RWPE1 (cell line): ENCODE data around the gene TRIM14.
"Not testable (repeated sequence)": the region's sequence is repeated elsewhere in the genome, so short reads cannot be mapped to it uniquely, and the experiment has no call there.

ENCODE experiments used
- CTCF ChIA-PET: fragments of 350-600 bp; sonication (Branson Sonifier 250); formaldehyde crosslinking; extraction: SDS; loops from one replicate; lab custom pipeline; 2021; lab: Yijun Ruan, JAX
- POLR2A ChIA-PET: fragments of 400-600 bp; formaldehyde crosslinking; extraction: SDS; loops from one replicate; lab custom pipeline; 2020; ENCODE audit warnings: antibody characterized with exemption; ENCODE audit not compliant: low non-redundant PET; lab: Yijun Ruan, JAX
- DNase-seq: peaks from one replicate; pipeline ENCODE4 v3.0.0; 2012; ENCODE audit warnings: low spot score
- H3K27ac ChIP-seq: fragments of 450-650 bp; 2 replicates; pipeline ENCODE4 v1.5.1; 2017
- CTCF ChIP-seq: fragments of 450-650 bp; conservative IDR thresholded peaks from 2 replicates; pipeline ENCODE4 v1.5.1; 2017; ENCODE audit warnings: low read depth, mild to moderate bottlenecking

TRIM14 gene

GRCh38 chr9:98117984-98118639, 910 bp downstream of the TRIM14 start:
- peak; percentile 74 for DNase-seq
- ChIA-PET CTCF (interaction anchor here (0.8 to 1.4 kb wide), 2 partner anchors 21 to 74 kb away, joined by 4 to 7 read pairs; partner anchors contain the start of gene CORO2A), POLR2A (no interaction called here)
- TF ChIP-seq CTCF: no peak; the same call in 1 of the 2 replicates
- H3K27ac ChIP-seq: peak overlapping the region; percentile 81

DNA sequence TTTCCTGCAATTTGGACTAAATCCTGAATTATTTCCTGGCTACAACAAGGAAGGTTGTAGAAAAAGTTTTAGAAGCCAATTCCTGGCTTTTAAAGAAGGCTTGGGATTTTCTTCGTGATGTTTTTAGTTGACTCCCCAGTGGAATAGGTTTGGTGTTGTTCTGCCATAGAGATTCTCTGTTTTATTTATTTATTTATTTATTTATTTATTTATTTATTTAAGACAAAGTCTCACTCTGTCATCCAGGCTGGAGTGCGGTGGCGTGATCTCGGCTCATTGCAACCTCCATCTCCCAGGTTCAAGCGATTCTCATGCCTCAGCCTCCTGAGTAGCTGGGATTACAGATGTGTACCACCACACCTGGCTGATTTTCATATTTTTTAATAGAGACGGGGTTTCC, 1.9 kb downstream of the TRIM14 start:
- H3K27ac ChIP-seq, DNase-seq, POLR2A ChIA-PET, CTCF ChIA-PET: not testable (repeated sequence)

DNA sequence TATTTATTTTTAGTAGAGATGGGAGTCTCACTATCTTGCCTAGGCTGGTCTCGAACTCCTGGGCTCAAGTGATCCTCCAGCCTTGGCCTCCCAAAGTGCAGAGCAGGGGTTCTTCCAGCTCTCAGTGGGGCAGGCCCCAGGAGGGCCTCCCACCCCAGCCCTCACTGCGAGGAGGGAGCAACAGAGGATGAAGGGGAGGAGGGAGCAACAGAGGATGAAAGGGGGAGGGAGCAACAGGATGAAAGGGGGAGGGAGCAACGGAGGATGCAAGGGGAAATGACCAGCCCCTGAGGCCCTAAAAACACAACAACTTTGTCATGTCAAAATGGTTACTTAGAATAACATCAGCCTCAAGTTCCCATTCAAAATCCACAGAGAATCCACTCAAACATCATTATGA, 10.0 kb downstream of the TRIM14 start:
- TF ChIP-seq CTCF: no peak
- DNase-seq: no peak
- ChIA-PET CTCF (interaction anchor here (0.5 to 1.0 kb wide), 4 partner anchors 16 to 1704 kb away, joined by 3 to 4 read pairs (median 4); no protein-coding TSS in a partner anchor), POLR2A (no interaction called here)
- H3K27ac ChIP-seq: peak overlapping the region; percentile 10

GRCh38 chr9:98108531-98109031, 10.4 kb downstream of the TRIM14 start:
- peak overlapping the region; percentile 10 for H3K27ac ChIP-seq
- no peak for DNase-seq
- TF ChIP-seq CTCF: no peak
- POLR2A ChIA-PET: interaction anchor here (0.7 kb wide), 1 partner anchor 11 kb away, joined by 5 read pairs; the partner anchor contains the start of gene TRIM14
- CTCF ChIA-PET: interaction anchor here (0.5 to 0.9 kb wide), 5 partner anchors 16 to 1704 kb away, joined by 3 to 5 read pairs (median 4); partner anchors contain the start of gene TRMO

DNA sequence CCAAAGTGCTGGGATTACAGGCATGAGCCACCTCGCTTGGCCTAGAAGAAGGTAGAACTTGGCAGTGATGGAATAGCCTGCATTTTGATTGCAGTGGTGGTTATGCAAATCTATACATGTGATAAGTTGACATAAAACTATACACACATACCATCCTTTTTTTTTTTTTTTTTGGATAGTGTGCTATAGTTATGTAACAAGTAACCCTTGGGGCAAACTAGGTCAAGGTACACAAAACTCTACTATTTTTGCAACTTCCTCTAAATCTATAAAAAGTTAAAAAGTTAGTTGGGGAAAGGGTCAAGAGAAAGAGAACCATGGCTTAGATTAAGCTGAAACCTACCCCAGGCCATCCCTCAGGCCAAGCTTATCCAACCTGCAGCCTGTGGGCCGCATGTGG, 11.1 kb downstream of the TRIM14 start:
- no peak for TF ChIP-seq CTCF
- ChIA-PET CTCF (interaction anchor here (0.6 to 0.9 kb wide), 3 partner anchors 36 to 185 kb away, joined by 3 to 5 read pairs (median 4); partner anchors contain the start of gene TRMO), POLR2A (interaction anchor here (0.7 kb wide), 1 partner anchor 11 kb away, joined by 5 read pairs; the partner anchor contains the start of gene TRIM14)
- no peak overlapping the region for H3K27ac ChIP-seq
- no peak for DNase-seq

DNA sequence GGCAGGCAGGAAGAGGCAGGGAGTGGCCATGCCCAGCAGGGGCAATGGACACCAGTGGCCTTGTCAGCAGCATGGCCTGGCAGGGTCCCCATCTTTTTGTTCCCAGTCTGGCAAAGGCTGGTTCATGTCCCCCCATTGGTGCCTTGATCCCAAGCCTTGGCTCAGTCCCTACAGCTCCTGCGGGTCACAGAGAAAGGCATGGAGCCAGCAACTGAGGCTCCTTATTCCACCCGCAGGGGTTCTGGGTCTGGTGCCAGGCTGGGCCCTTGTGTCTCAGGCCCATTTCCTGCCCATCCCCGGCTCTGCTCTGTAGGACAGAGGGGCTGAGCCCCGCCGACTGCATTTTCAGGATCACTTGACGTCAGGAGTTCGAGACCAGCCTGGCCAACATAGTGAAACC, 14.0 kb downstream of the TRIM14 start:
- ChIA-PET POLR2A (no interaction called here), CTCF (no interaction called here)
- DNase-seq: no peak
- no peak overlapping the region for H3K27ac ChIP-seq
- TF ChIP-seq CTCF: no peak

DNA sequence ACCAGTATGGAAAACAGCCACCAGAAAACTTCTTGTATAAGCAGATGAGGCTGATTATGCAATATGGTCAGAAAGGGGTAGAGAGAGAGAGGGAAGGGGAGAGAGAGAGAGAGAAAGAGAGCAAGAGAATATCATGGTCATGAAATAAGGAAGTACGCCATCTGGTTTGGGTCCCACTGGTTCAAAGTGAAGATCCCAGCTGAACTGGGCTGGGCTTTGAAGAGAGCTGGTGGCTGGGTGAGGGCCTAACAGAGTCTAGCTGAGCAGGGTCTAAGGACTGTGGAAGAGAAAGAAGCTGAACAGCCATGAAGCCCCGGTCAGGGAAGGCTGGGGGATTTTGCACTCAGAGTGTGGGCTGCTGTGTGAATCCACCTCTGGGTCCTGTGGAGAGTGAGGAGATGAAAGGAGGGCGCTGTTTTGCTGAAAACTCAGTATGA, 14.6 kb downstream of the TRIM14 start:
- no peak overlapping the region for H3K27ac ChIP-seq
- POLR2A ChIA-PET: no interaction called here
- TF ChIP-seq CTCF: no peak
- CTCF ChIA-PET: interaction anchor here (0.6 kb wide), 1 partner anchor 87 kb away, joined by 4 read pairs; no protein-coding TSS in a partner anchor
- no peak for DNase-seq
